D721Med (cell line): ENCODE measurements around the gene SLC1A2.

ENCODE experiments used
- DNase-seq: peaks from one replicate; pipeline ENCODE4 v3.0.0; 2011; ENCODE audit warnings: low spot score; ENCODE audit not compliant: insufficient read length
- FAIRE-seq: peaks from 2 replicates; lab custom pipeline; 2011; peaks lifted over from hg19 to GRCh38; lab: Jason Lieb, UNC
- TF ChIP-seq, protein P1 (sequence below): IDR thresholded peaks from 2 replicates; pipeline ENCODE4 v1.5.1; 2012; ENCODE audit warnings: mild to moderate bottlenecking, control low read depth; ENCODE audit not compliant: insufficient read depth; ENCODE audit errors: missing control alignments

SLC1A2 gene

DNA sequence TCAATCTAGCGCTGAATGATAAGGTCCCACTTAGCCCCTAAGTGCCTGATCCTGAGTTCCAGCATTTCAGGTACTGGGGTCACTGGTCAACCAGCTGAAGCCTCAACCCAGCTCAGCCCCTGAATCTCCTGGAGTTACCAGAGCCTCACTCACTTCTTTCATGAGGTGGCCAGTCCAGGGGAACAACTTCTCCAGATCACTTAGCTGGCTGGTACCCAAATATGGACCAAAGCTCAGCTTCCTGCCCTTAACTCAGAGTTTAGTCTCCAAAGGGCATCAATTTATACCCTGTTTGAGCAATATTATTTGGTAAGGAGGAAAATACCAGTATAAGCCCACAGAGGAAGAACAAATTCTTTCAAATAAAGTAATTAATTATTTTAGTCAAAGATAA is 105.6 kb downstream of the SLC1A2 start:
- TF ChIP-seq, protein P1, sequence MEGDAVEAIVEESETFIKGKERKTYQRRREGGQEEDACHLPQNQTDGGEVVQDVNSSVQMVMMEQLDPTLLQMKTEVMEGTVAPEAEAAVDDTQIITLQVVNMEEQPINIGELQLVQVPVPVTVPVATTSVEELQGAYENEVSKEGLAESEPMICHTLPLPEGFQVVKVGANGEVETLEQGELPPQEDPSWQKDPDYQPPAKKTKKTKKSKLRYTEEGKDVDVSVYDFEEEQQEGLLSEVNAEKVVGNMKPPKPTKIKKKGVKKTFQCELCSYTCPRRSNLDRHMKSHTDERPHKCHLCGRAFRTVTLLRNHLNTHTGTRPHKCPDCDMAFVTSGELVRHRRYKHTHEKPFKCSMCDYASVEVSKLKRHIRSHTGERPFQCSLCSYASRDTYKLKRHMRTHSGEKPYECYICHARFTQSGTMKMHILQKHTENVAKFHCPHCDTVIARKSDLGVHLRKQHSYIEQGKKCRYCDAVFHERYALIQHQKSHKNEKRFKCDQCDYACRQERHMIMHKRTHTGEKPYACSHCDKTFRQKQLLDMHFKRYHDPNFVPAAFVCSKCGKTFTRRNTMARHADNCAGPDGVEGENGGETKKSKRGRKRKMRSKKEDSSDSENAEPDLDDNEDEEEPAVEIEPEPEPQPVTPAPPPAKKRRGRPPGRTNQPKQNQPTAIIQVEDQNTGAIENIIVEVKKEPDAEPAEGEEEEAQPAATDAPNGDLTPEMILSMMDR: no peak

DNA sequence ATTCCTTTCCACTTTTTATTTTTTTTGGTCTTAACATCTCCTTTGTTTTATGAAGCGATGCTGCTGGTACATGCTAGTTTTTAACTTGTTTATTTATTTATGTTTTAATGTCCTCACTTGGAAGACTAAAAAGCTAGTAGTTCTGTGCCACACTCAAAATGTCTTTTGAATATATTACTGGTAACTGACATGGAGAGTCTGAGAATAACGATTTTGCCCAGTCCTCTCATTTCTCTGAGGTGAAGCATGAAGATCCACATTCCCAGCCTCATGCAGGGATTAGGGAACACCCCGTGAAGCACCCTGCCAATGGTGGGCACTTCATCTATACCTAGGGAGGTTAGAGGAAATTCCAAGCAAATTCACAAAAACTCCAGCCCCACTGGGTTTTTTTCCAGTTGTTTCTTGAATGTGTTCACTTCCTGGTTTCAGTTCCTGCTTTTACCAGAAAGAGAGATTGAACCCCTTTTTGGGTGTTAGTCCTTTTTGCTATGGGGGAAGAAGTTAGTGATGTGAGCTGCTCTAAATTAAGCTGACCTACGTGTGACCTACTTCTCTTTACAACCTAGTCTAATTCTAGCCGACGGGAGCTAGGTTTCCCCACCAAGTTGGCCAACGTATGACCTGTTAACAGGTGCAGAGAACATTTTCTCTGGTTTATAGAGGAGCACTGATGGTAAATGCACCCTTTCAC is 106.1 kb downstream of the SLC1A2 start:
- TF ChIP-seq, protein P1: no peak
- FAIRE-seq: no peak
- no peak for DNase-seq

More for the DNA sequence above, 105.6 kb downstream of the SLC1A2 start:
- FAIRE-seq (no peak), DNase-seq (no peak)

DNA sequence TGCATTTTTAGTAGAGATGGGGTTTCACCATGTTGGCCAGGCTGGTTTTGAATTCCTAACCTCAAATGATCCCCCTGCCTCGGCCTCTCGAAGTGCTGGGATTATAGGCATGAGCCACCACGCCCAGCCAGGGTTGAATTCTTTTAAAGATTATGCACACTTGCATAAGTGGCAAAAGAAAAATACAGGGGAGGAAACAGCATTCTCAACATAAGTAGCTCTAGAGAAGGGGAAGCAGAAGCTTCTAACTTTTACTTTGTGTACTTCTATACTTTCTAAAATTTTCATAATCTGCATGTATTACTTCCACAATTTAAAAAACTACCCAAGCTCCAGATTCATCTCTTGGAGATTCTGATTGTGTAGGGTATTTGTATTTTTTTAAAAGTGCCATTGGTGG is 108.0 kb downstream of the SLC1A2 start:
- TF ChIP-seq, protein P1: no peak
- DNase-seq: no peak
- no peak for FAIRE-seq

DNA sequence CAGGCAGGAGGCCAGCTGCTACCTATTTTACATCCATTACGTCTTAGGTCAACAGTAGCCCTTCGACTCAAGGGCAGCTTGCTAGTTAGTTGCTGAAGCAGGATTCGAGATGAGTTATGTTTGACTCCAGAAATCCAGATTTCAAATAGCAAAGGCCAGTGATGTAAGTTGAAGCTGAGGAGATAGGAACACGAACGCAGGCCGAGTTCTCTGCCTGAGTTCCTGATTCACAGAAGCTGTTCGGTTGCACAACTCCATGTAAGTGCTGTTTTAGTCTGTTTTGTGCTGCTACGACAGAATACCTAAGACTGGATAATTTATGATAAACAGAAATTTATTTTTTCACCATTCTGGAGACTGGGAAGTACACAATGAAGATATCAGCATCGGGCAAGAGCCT is 111.2 kb downstream of the SLC1A2 start:
- no peak for DNase-seq
- no peak for FAIRE-seq
- TF ChIP-seq, protein P1: no peak

DNA sequence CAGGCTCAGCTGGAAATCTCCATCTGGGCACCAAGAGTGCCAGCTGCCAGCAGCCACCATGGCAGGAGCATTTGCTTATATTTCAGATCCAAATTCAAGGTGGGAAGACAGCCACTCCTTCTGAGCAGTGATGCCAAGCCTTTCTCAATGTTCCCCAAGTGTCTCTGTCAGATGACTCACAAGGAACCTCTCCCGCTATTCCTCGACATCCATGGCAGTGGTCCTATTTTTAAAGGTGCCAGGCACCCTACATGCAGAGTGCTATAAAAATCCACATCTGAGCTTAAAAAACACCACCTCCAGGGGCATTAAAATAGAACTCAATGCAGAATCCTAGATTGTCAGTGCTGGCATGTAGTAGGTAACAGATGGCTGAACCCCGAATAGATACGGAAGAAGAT is 112.1 kb downstream of the SLC1A2 start:
- DNase-seq: no peak
- TF ChIP-seq, protein P1: no peak
- FAIRE-seq: no peak

DNA sequence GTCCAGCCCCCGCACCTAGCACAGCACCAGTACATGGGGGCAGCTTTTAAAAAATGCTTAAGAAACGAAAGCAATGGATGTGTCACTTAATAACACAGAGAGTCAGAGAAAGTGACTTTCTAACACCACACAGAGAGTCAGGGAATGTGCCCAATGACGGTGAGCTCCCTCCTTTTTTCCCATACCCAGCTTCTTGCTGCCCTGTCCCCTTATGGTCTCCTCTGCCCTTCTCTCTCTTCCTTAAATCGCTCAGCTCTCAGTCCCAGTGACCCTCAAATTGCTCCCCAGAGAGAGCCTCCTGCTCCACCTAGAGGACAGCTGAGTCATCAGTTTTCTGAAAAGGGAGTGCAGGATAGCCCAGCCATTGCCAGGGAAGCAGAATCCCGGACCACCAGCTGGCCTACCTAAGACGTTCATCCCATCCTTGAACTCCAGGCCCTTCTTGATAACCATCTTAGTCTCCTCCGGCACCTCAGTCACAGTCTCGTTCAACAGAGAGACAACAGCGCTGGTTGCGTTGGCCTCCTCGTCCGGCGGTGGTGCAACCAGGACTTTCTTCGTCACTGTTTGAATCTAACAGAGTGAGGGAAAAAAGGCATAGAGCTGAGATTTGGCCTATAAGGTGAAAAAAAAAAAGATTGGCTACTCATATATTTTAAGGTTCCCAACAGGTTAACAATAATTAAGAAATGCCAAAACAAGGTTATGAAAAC is 113.5 kb downstream of the SLC1A2 start:
- DNase-seq (no peak), FAIRE-seq (no peak)
- TF ChIP-seq, protein P1: peak; percentile 49
